Endodermal cell (in vitro differentiated cells): ENCODE data around the gene UPP1. TPM values are rescaled to one million over a fixed set of nuclear protein-coding genes. Genes with fewer than 3 reads are reported as not detected.

Experiments
- DNase-seq: peaks from one replicate; pipeline ENCODE4 v3.0.0-alpha.2; 2017
- H3K27ac ChIP-seq: 2 replicates; pipeline ENCODE4 v1.5.1; 2013; ENCODE audit warnings: mild to moderate bottlenecking, low read depth, low read length, moderate library complexity
- H3K27me3 ChIP-seq: 2 replicates; pipeline ENCODE4 v1.6.1; 2013; ENCODE audit warnings: mild to moderate bottlenecking, low read length, moderate library complexity; ENCODE audit not compliant: insufficient read depth, control insufficient read depth, poor library complexity, severe bottlenecking
- H3K36me3 ChIP-seq: 2 replicates; pipeline ENCODE4 v1.7.0; 2013; ENCODE audit warnings: mild to moderate bottlenecking, low read length, moderate library complexity; ENCODE audit not compliant: control insufficient read depth, insufficient read depth
- H3K4me1 ChIP-seq: one replicate; pipeline ENCODE4 v1.7.0; 2013; ENCODE audit warnings: low read length; ENCODE audit not compliant: control insufficient read depth, insufficient read depth
- H3K4me3 ChIP-seq: 2 replicates; pipeline ENCODE4 v1.5.1; 2013; ENCODE audit warnings: mild to moderate bottlenecking, low read length, moderate library complexity
- H3K9ac ChIP-seq: 2 replicates; pipeline ENCODE4 v1.6.1; 2013; ENCODE audit warnings: mild to moderate bottlenecking, low read length, moderate library complexity; ENCODE audit not compliant: poor library complexity, severe bottlenecking; ENCODE audit errors: extremely low read depth
- H3K9me3 ChIP-seq: 2 replicates; pipeline ENCODE4 v1.6.1; 2013; ENCODE audit warnings: mild to moderate bottlenecking, low read length, moderate library complexity; ENCODE audit not compliant: control insufficient read depth
- H3K27ac Mint-ChIP-seq: 2 replicates; pipeline ENCODE4 v1.8.0; 2020; ENCODE audit warnings: mixed read lengths
- H3K27me3 Mint-ChIP-seq: 2 replicates; pipeline ENCODE4 v1.8.0; 2021; ENCODE audit warnings: mild to moderate bottlenecking, mixed read lengths; ENCODE audit not compliant: insufficient read depth
- H3K36me3 Mint-ChIP-seq: 2 replicates; pipeline ENCODE4 v1.8.0; 2020; ENCODE audit warnings: low read depth, mixed read lengths
- H3K4me1 Mint-ChIP-seq: 2 replicates; pipeline ENCODE4 v1.8.0; 2020; ENCODE audit warnings: mixed read lengths
- H3K4me3 Mint-ChIP-seq: 2 replicates; pipeline ENCODE4 v1.8.0; 2020; ENCODE audit warnings: mild to moderate bottlenecking, moderate library complexity, mixed read lengths
- H3K9me3 Mint-ChIP-seq: 2 replicates; pipeline ENCODE4 v1.8.0; 2020; ENCODE audit warnings: mild to moderate bottlenecking, mixed read lengths
- WGBS, 2 experiments: methylation state at CpG; one replicate each; pipeline versions ENCODE4 v1.1.5 to v1.1.7; 2013; ENCODE audit warnings: missing lambda C conversion rate in 2 of 2, mixed read lengths in 1 of 2; ENCODE audit not compliant: insufficient coverage in 1 of 2, insufficient read length in 1 of 2; 5-methylcytosine and 5-hydroxymethylcytosine counted together
- total RNA-seq, 2 donors: library from RNA; stranded (reverse); fragmentation: NEBNext Ultra II Directional in 1 of 2; extraction: Animal tissue kit (Norgen Biotek cat#: 25700) in 1 of 2; gene quantifications; 2 replicates in 1 of 2; 3 replicates in 1 of 2; pipeline ENCODE4 v1.2.1, GENCODE V29; 2021
- TF ChIP-seq, protein P1 (sequence below): fragments of 200-600 bp; sonication (generic); conservative IDR thresholded peaks from 2 replicates; pipeline ENCODE4 v1.5.0; 2021; ENCODE audit warnings: antibody characterized with exemption, mild to moderate bottlenecking

UPP1 gene
- total RNA-seq, 2 donors from 2014 or later, result 40.5 to 46.3 TPM

DNA sequence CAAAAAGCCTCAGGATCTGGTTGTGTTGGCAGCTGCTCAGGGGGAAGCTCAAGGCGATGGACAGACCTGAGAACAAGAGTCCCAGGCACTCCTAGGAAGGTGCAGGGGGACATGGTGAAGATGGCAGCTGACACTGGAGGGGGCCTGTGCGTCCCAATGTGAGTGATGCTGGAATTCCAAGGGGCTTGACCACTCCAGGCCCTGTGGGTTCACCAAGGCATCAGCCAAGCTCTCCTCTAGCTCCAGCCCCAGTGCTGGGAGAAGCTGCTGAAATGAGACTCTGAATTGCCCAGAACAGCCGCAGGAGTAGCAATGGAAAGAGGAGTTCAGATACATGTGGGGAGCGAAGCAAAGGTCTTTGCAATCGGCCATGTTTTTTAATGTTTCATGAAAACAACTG lies 16.0 kb downstream of the UPP1 start:
- 93 to 94% methylated on average over 5 of the region's 5 CpGs for WGBS, 2 experiments
- peaks cover 11% of the 10 kb centered on the region for H3K9me3 Mint-ChIP-seq
- Histone ChIP-seq H3K27ac (no peak overlapping the region), H3K9me3 (peaks cover 10% of the 10 kb centered on the region), H3K4me1 (no peaks in the 10 kb centered on the region), H3K36me3 (peaks cover 89% of the 10 kb centered on the region), H3K4me3 (no peak overlapping the region), H3K9ac (no peak overlapping the region), H3K27me3 (no peaks in the 10 kb centered on the region)
- H3K4me1 Mint-ChIP-seq, result no peaks in the 10 kb centered on the region
- H3K36me3 Mint-ChIP-seq, result peaks cover 76% of the 10 kb centered on the region
- no peaks in the 10 kb centered on the region for H3K27me3 Mint-ChIP-seq
- no peak overlapping the region for H3K27ac Mint-ChIP-seq
- DNase-seq, result no peak
- TF ChIP-seq, protein P1, sequence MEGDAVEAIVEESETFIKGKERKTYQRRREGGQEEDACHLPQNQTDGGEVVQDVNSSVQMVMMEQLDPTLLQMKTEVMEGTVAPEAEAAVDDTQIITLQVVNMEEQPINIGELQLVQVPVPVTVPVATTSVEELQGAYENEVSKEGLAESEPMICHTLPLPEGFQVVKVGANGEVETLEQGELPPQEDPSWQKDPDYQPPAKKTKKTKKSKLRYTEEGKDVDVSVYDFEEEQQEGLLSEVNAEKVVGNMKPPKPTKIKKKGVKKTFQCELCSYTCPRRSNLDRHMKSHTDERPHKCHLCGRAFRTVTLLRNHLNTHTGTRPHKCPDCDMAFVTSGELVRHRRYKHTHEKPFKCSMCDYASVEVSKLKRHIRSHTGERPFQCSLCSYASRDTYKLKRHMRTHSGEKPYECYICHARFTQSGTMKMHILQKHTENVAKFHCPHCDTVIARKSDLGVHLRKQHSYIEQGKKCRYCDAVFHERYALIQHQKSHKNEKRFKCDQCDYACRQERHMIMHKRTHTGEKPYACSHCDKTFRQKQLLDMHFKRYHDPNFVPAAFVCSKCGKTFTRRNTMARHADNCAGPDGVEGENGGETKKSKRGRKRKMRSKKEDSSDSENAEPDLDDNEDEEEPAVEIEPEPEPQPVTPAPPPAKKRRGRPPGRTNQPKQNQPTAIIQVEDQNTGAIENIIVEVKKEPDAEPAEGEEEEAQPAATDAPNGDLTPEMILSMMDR, result no peak
- no peak overlapping the region for H3K4me3 Mint-ChIP-seq

DNA sequence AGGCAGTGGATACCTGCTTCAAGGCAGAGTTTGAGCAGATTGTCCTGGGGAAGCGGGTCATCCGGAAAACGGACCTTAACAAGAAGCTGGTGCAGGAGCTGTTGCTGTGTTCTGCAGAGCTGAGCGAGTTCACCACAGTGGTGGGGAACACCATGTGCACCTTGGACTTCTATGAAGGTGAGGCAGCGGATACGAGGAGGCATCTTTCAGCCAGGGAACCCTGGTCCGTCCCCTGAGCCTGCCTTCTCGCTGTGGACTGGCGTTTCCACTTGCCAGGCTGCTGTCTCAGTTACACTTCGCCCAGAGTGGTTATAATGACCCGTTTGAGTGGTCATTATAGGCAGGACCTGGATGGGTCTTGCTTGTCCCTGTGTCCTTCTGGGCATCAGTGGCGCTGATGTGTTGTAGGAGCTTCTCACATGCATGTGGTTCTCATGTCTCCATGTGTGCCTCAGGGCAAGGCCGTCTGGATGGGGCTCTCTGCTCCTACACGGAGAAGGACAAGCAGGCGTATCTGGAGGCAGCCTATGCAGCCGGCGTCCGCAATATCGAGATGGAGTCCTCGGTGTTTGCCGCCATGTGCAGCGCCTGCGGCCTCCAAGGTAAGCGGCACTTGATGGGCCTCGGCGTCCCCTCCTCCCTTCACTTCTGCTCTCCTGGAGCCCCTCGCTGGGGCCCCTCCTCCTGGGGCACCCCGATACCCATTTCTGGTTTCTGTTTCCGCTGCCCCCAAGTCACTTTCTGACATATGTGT lies 18.0 kb downstream of the UPP1 start:
- TF ChIP-seq, protein P1, result no peak
- H3K27ac Mint-ChIP-seq, result no peak overlapping the region
- Histone ChIP-seq H3K36me3 (peaks cover 71% of the 10 kb centered on the region), H3K9ac (no peak overlapping the region), H3K27me3 (no peaks in the 10 kb centered on the region), H3K4me3 (no peak overlapping the region), H3K9me3 (peaks cover 8% of the 10 kb centered on the region), H3K4me1 (no peaks in the 10 kb centered on the region), H3K27ac (no peak overlapping the region)
- peaks cover 11% of the 10 kb centered on the region for H3K4me1 Mint-ChIP-seq
- no peak overlapping the region for H3K4me3 Mint-ChIP-seq
- peaks cover 10% of the 10 kb centered on the region for H3K9me3 Mint-ChIP-seq
- peaks cover 63% of the 10 kb centered on the region for H3K36me3 Mint-ChIP-seq
- H3K27me3 Mint-ChIP-seq, result no peaks in the 10 kb centered on the region
- 94% methylated on average over 23 to 29 of the region's 29 CpGs for WGBS, 2 experiments
- DNase-seq, result no peak

DNA sequence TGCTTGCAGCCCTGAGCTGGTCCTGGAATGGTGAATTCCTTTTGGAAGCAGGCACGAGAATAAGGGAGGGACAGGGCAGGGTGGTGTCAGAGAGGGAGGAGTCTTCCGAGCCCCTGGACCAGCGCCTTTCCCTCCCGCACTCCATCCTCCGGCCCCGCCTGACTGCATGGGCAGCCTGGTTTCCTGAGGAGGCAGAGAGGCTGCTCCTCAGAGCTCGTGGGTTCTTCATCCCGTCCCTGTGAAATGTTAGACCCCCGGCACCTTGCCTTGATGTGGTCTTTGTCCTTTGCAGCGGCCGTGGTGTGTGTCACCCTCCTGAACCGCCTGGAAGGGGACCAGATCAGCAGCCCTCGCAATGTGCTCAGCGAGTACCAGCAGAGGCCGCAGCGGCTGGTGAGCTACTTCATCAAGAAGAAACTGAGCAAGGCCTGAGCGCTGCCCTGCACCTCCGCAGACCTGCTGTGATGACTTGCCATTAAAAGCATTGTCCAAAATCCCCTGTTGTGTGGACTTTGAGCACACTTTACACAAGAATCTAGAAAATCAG lies 18.9 kb downstream of the UPP1 start:
- Histone ChIP-seq H3K9ac (no peak overlapping the region), H3K27me3 (no peaks in the 10 kb centered on the region), H3K4me3 (no peak overlapping the region), H3K27ac (no peak overlapping the region), H3K9me3 (no peaks in the 10 kb centered on the region), H3K36me3 (peaks cover 62% of the 10 kb centered on the region), H3K4me1 (no peaks in the 10 kb centered on the region)
- 92% methylated on average over 17 to 18 of the region's 18 CpGs for WGBS, 2 experiments
- no peak overlapping the region for H3K27ac Mint-ChIP-seq
- H3K9me3 Mint-ChIP-seq, result peaks cover 4% of the 10 kb centered on the region
- no peak overlapping the region for H3K4me3 Mint-ChIP-seq
- H3K4me1 Mint-ChIP-seq, result peaks cover 11% of the 10 kb centered on the region
- DNase-seq, result no peak
- TF ChIP-seq, protein P1, result no peak
- no peaks in the 10 kb centered on the region for H3K27me3 Mint-ChIP-seq
- H3K36me3 Mint-ChIP-seq, result peaks cover 54% of the 10 kb centered on the region
